Neuron (in vitro differentiated cells): ENCODE measurements around the gene CWC27.

Experiments
- H2AFZ ChIP-seq: one replicate; pipeline ENCODE4 v1.6.1; 2013; ENCODE audit warnings: low read depth, mild to moderate bottlenecking, inconsistent platforms, low read length, moderate library complexity
- H3K27me3 ChIP-seq: one replicate; pipeline ENCODE4 v1.6.1; 2013; ENCODE audit warnings: low read length; ENCODE audit not compliant: insufficient read depth
- H3K36me3 ChIP-seq: one replicate; pipeline ENCODE4 v1.6.1; 2013; ENCODE audit warnings: low read length; ENCODE audit not compliant: insufficient read depth
- H3K4me1 ChIP-seq: one replicate; pipeline ENCODE4 v1.6.1; 2013; ENCODE audit warnings: low read length; ENCODE audit not compliant: insufficient read depth
- H3K4me3 ChIP-seq: 2 replicates; pipeline ENCODE4 v1.5.1; 2013; ENCODE audit warnings: mild to moderate bottlenecking, low read length, moderate library complexity
- H3K9me3 ChIP-seq: one replicate; pipeline ENCODE4 v1.6.1; 2013; ENCODE audit warnings: low read length

The CWC27 gene

DNA sequence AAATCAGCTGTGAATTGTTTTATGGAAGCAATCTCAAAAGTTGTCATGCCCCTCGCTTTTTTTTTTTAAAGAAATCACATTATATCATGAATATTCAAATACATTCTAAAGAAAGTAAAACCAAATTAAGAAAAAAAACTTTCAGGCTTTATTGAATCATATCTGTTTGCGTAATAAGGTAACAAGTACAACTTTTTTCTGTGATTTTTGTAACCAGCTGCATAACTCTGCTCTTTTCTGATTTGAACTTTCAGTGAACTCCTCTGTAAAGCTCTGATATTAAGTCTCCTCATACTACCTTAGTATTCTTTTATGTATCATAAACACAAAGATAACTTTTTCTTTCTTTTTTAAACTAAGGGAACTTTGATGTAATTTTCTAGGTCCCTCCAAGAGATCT is 65.3 kb downstream of the CWC27 start:
- Histone ChIP-seq H3K4me3 (no peak overlapping the region), H3K4me1 (no peaks in the 10 kb centered on the region), H3K36me3 (peaks cover 2% of the 10 kb centered on the region), H3K27me3 (no peaks in the 10 kb centered on the region), H3K9me3 (no peaks in the 10 kb centered on the region), H2AFZ (no peak overlapping the region)

GRCh38 chr5:64834611-64835010 is 65.9 kb downstream of the CWC27 start:
- H2AFZ ChIP-seq, result no peak overlapping the region
- peaks cover 2% of the 10 kb centered on the region for H3K36me3 ChIP-seq
- H3K4me3 ChIP-seq, result no peak overlapping the region
- no peaks in the 10 kb centered on the region for H3K9me3 ChIP-seq
- H3K4me1 ChIP-seq, result no peaks in the 10 kb centered on the region
- no peaks in the 10 kb centered on the region for H3K27me3 ChIP-seq

GRCh38 chr5:64835266-64835665 is 66.5 kb downstream of the CWC27 start:
- Histone ChIP-seq H3K4me1 (no peaks in the 10 kb centered on the region), H3K4me3 (no peak overlapping the region), H2AFZ (no peak overlapping the region), H3K27me3 (no peaks in the 10 kb centered on the region), H3K36me3 (peaks cover 2% of the 10 kb centered on the region), H3K9me3 (no peaks in the 10 kb centered on the region)

DNA sequence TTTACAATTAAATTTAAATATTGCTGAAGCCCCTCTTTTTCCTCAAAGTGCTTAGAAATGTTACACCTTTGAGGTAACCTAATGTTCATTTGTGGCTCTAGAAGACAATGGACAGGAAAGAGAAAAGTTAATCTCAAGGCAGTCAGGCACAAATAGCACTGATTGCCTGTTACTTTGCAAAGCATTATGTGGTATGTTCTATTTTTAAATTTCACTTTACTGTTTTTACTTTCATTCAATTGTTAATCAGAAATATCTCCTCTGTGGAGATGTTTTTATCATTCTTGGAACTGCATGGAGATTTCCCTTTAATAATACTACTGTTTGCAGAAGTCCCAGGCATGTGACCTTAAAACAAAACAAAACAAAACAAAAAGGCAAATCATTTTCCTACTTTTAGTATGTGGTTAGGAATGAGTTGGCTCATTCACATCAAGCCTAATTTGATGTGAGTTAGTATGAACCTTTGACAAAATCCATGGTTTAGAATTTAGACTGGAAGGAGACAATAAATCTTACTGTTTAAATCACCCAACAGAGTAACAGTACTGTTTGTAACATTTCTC is 67.5 kb downstream of the CWC27 start:
- H3K36me3 ChIP-seq, result no peaks in the 10 kb centered on the region
- H3K4me1 ChIP-seq, result no peaks in the 10 kb centered on the region
- no peak overlapping the region for H3K4me3 ChIP-seq
- peaks cover 3% of the 10 kb centered on the region for H3K9me3 ChIP-seq
- no peaks in the 10 kb centered on the region for H3K27me3 ChIP-seq
- H2AFZ ChIP-seq, result no peak overlapping the region

- no peak overlapping the region for H2AFZ ChIP-seq
- H3K4me3 ChIP-seq, result no peak overlapping the region
- no peaks in the 10 kb centered on the region for H3K36me3 ChIP-seq
- H3K9me3 ChIP-seq, result peaks cover 3% of the 10 kb centered on the region
- H3K27me3 ChIP-seq, result no peaks in the 10 kb centered on the region
- no peaks in the 10 kb centered on the region for H3K4me1 ChIP-seq
Measured at GRCh38 chr5:64836786-64837185, 68.1 kb downstream of the CWC27 start.

- H3K27me3 ChIP-seq, result no peaks in the 10 kb centered on the region
- H3K36me3 ChIP-seq, result no peaks in the 10 kb centered on the region
- H2AFZ ChIP-seq, result no peak overlapping the region
- peaks cover 3% of the 10 kb centered on the region for H3K9me3 ChIP-seq
- H3K4me1 ChIP-seq, result no peaks in the 10 kb centered on the region
- H3K4me3 ChIP-seq, result no peak overlapping the region
Measured at GRCh38 chr5:64838376-64838775, 69.6 kb downstream of the CWC27 start.

- Histone ChIP-seq H2AFZ (no peak overlapping the region), H3K27me3 (no peaks in the 10 kb centered on the region), H3K9me3 (peaks cover 3% of the 10 kb centered on the region), H3K4me1 (no peaks in the 10 kb centered on the region), H3K4me3 (no peak overlapping the region), H3K36me3 (no peaks in the 10 kb centered on the region)
Measured at GRCh38 chr5:64838803-64839202, 70.1 kb downstream of the CWC27 start.

GRCh38 chr5:64839936-64840335 is 71.2 kb downstream of the CWC27 start:
- H3K9me3 ChIP-seq, result peaks cover 8% of the 10 kb centered on the region
- H3K27me3 ChIP-seq, result no peaks in the 10 kb centered on the region
- H2AFZ ChIP-seq, result no peak overlapping the region
- no peaks in the 10 kb centered on the region for H3K4me1 ChIP-seq
- peaks cover 2% of the 10 kb centered on the region for H3K36me3 ChIP-seq
- H3K4me3 ChIP-seq, result no peak overlapping the region

DNA sequence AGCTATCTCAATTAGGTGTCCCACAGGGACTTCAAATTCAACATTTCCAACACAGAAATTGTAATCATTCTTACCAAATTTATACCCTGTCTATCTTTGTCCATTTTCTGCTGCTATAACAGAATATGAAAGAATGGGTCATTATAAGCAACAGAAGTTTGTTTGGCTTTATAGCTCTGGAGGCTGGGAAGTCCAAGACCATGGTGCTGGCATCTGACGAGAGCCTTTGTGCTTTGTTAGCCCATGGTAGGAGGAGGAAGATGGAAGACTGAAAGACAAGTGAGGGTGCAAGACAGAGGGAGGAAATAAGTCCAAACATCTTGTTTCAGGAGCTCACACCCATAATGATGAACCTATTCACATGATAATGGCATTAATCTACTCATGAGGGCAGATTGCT is 72.2 kb downstream of the CWC27 start:
- H3K27me3 ChIP-seq, result no peaks in the 10 kb centered on the region
- no peak overlapping the region for H2AFZ ChIP-seq
- H3K36me3 ChIP-seq, result peaks cover 6% of the 10 kb centered on the region
- H3K4me1 ChIP-seq, result no peaks in the 10 kb centered on the region
- peaks cover 10% of the 10 kb centered on the region for H3K9me3 ChIP-seq
- no peak overlapping the region for H3K4me3 ChIP-seq

- Histone ChIP-seq H3K4me3 (no peak overlapping the region), H3K9me3 (no peaks in the 10 kb centered on the region), H3K36me3 (no peaks in the 10 kb centered on the region), H2AFZ (no peak overlapping the region), H3K4me1 (no peaks in the 10 kb centered on the region), H3K27me3 (no peaks in the 10 kb centered on the region)
Measured at GRCh38 chr5:64853777-64854176, 85.0 kb downstream of the CWC27 start.

DNA sequence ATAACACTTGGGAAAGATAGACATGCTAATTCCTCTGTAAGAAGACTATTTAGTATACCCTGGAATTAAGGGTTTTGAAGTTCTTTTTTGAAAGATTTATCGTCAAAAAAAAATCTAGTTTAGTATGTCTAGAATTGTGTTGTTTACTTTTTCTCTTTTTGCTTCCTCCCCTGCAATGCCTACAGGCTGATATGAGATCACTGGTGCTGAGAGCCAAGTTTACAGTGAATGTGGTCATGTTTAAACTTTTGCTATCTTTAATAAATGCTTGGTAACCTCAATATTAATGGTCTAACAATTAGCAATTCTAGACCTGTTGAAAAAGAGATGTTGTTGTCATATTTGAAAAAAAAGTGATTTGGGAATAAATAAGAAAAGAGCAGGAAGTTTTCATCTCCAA is 86.1 kb downstream of the CWC27 start:
- Histone ChIP-seq H3K36me3 (no peaks in the 10 kb centered on the region), H3K9me3 (no peaks in the 10 kb centered on the region), H3K27me3 (no peaks in the 10 kb centered on the region), H2AFZ (no peak overlapping the region), H3K4me1 (no peaks in the 10 kb centered on the region), H3K4me3 (no peak overlapping the region)

GRCh38 chr5:64859881-64860280 is 91.2 kb downstream of the CWC27 start:
- Histone ChIP-seq H3K4me3 (no peak overlapping the region), H3K9me3 (no peaks in the 10 kb centered on the region), H3K36me3 (peaks cover 3% of the 10 kb centered on the region), H3K27me3 (no peaks in the 10 kb centered on the region), H2AFZ (no peak overlapping the region), H3K4me1 (no peaks in the 10 kb centered on the region)

DNA sequence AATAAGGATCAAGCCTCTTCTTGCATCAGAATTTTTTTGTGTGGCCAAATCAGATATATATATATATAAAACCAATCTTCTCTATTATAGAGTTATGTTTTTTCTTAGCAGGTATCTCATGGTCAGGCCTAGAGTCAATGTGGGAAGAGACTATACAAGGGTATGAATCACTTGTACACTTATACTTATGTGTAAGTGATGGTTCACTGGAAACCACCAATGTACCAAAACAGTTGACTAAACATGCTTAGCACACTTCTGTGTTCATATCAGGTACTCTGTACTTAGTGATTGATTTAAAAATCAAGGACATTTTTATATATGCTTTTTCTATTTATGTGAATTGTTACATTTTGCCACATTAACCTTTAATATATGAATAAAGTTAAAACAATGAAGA is 92.6 kb downstream of the CWC27 start:
- H2AFZ ChIP-seq, result no peak overlapping the region
- no peaks in the 10 kb centered on the region for H3K27me3 ChIP-seq
- no peaks in the 10 kb centered on the region for H3K9me3 ChIP-seq
- H3K4me1 ChIP-seq, result no peaks in the 10 kb centered on the region
- peaks cover 3% of the 10 kb centered on the region for H3K36me3 ChIP-seq
- no peak overlapping the region for H3K4me3 ChIP-seq

DNA sequence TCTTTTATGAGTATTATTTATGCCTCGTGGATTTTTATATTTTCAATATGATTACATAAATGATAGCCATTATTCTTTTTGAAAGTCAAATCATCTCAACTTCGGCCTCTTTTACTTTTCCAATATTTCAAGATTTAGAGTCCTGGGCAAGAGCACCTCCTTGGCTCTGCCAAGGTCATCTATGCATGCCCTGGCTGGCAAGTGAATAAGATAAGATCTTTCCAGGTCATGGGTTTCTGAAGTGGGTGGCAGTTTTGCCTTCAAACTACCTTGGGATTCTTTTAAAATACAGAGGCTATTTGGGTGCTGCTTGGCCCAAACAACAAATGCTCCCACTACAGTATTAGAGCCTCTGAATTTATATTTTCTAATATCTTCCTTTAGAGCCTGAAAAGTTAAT is 95.4 kb downstream of the CWC27 start:
- Histone ChIP-seq H3K36me3 (peaks cover 3% of the 10 kb centered on the region), H3K4me3 (no peak overlapping the region), H3K9me3 (no peaks in the 10 kb centered on the region), H3K4me1 (peaks cover 5% of the 10 kb centered on the region), H2AFZ (no peak overlapping the region), H3K27me3 (no peaks in the 10 kb centered on the region)
